ENCODE data around the gene GAS6.
"Not testable (repeated sequence)": the region's sequence is repeated elsewhere in the genome, so short reads cannot be mapped to it uniquely, and the experiment has no call there.

GRCh38 chr13:113826446-113826845 lies 37.4 kb downstream of the GAS6 start:
- not testable (repeated sequence) for TF ChIP-seq ZNF70 (CRISPR knock-in tag; IDR thresholded peaks at IDR 0.05); ZFP30 (CRISPR knock-in tag; IDR thresholded peaks at IDR 0.05); CSRNP3 (CRISPR knock-in tag; IDR thresholded peaks at IDR 0.05); ZFP3 (CRISPR knock-in tag; IDR thresholded peaks at IDR 0.05); TOX (CRISPR knock-in tag; IDR thresholded peaks at IDR 0.05; ENCODE audit: borderline replicate concordance); BACH2 (CRISPR knock-in tag; IDR thresholded peaks at IDR 0.05; ENCODE audit: borderline replicate concordance); TSHZ2 (CRISPR knock-in tag; IDR thresholded peaks at IDR 0.05); PATZ1 (CRISPR knock-in tag; IDR thresholded peaks at IDR 0.05; ENCODE audit: borderline replicate concordance); ARNTL (CRISPR knock-in tag; IDR thresholded peaks at IDR 0.05; ENCODE audit: borderline replicate concordance, low read depth); ZNF565 (CRISPR knock-in tag; conservative IDR thresholded peaks at IDR 0.05; ENCODE audit: low read depth)

Measured in SK-N-SH treated with all-trans-retinoic acid at 6 μM for 48 hours (cell line).